Liver (tissue), 9 donors: ENCODE results near the gene LRRC37A3. TPM values are rescaled to one million over a fixed set of nuclear protein-coding genes. Genes with fewer than 3 reads are reported as not detected.
"Not testable (repeated sequence)": the region's sequence is repeated elsewhere in the genome, so short reads cannot be mapped to it uniquely, and the experiment has no call there.

Experiments
- DNase-seq: peaks from one replicate; pipeline ENCODE4 v3.0.0-alpha.2; 2017; ENCODE audit warnings: low spot score
- H3K27ac ChIP-seq, 2 donors: one replicate each; pipeline ENCODE4 v1.7.0; 2013; ENCODE audit warnings: inconsistent platforms in 2 of 2, low read length in 2 of 2, control low read depth in 1 of 2, low read depth in 1 of 2, mild to moderate bottlenecking in 1 of 2
- H3K27me3 ChIP-seq, 4 donors: one replicate each; pipeline versions ENCODE4 v1.6.1 to v1.7.0; 2013; ENCODE audit warnings: low read length in 3 of 4, inconsistent platforms in 1 of 4, mild to moderate bottlenecking in 1 of 4, moderate library complexity in 1 of 4; ENCODE audit not compliant: control insufficient read depth in 4 of 4, insufficient read depth in 4 of 4
- H3K36me3 ChIP-seq, 4 donors: one replicate each; pipeline versions ENCODE4 v1.6.1 to v1.7.0; 2013; ENCODE audit warnings: low read length in 3 of 4, mild to moderate bottlenecking in 3 of 4, low read depth in 1 of 4, moderate library complexity in 1 of 4; ENCODE audit not compliant: control insufficient read depth in 4 of 4, insufficient read depth in 3 of 4
- H3K4me1 ChIP-seq, 4 donors: one replicate each; pipeline versions ENCODE4 v1.6.1 to v1.7.0; 2013; ENCODE audit warnings: low read length in 3 of 4, mild to moderate bottlenecking in 3 of 4, moderate library complexity in 1 of 4; ENCODE audit not compliant: control insufficient read depth in 4 of 4, insufficient read depth in 4 of 4
- H3K4me3 ChIP-seq, 3 donors: one replicate each; pipeline versions ENCODE4 v1.6.1 to v1.7.0; 2013; ENCODE audit warnings: low read length in 3 of 3, control low read depth in 1 of 3, low read depth in 1 of 3, mild to moderate bottlenecking in 1 of 3
- H3K9ac ChIP-seq, 2 donors: one replicate each; pipeline ENCODE4 v1.7.0; 2013; ENCODE audit warnings: low read length in 2 of 2, mild to moderate bottlenecking in 2 of 2, moderate library complexity in 2 of 2, control low read depth in 1 of 2, low read depth in 1 of 2
- H3K9me3 ChIP-seq, 4 donors: one replicate each; pipeline versions ENCODE4 v1.6.1 to v1.7.0; 2013; ENCODE audit warnings: low read length in 3 of 4; ENCODE audit not compliant: control insufficient read depth in 4 of 4
- FOXA2 ChIP-seq: IDR thresholded peaks from 2 replicates; pipeline ENCODE4 v1.6.1; 2016; ENCODE audit warnings: antibody characterized with exemption
- HNF4A ChIP-seq, 2 donors: conservative IDR thresholded peaks; 2 replicates each; pipeline ENCODE4 v1.6.1; 2016; ENCODE audit warnings: antibody characterized with exemption in 2 of 2, mild to moderate bottlenecking in 2 of 2
- RAD21 ChIP-seq, 2 donors: IDR thresholded peaks; 2 replicates each; pipeline ENCODE4 v1.6.1; 2016; ENCODE audit warnings: antibody characterized with exemption in 2 of 2, mild to moderate bottlenecking in 2 of 2
- RXRA ChIP-seq, 2 donors: IDR thresholded peaks; 2 replicates each; pipeline ENCODE4 v1.6.1; 2017 to 2018; ENCODE audit warnings: antibody characterized with exemption in 2 of 2, mild to moderate bottlenecking in 1 of 2
- WGBS: extraction: QIAGEN DNeasy Blood & Tissue Kit; methylation state at CpG from one replicate; pipeline ENCODE4 v1.1.7; 2013; 5-methylcytosine and 5-hydroxymethylcytosine counted together
- polyA plus RNA-seq, 2 donors: library from polyadenylated mRNA; stranded (reverse) in 1 of 2; unstranded in 1 of 2; fragments of 200-250 nt in 1 of 2; fragments of >200 nt in 1 of 2; fragmentation: Nextera tagmentation in 1 of 2; extraction: Ambion mirVana in 1 of 2; gene quantifications; one replicate each; pipeline versions ENCODE4 v1.2.1 to v1.2.3, GENCODE V29; 2013 to 2015
- total RNA-seq, 2 donors: library from RNA; depleted of rRNA; stranded (reverse); fragments of >200 nt; gene quantifications; one replicate each; pipeline ENCODE4 v1.2.3, GENCODE V29; 2014
- TF ChIP-seq, protein P1 (sequence below): IDR thresholded peaks from 2 replicates; pipeline ENCODE4 v1.6.1; 2016; ENCODE audit warnings: antibody characterized with exemption
- TF ChIP-seq, protein P2 (sequence below): IDR thresholded peaks from 2 replicates; pipeline ENCODE4 v1.6.1; 2016; ENCODE audit warnings: antibody characterized with exemption, mild to moderate bottlenecking
- donor health status: healthy.
- donor health status: healthy.
- donor health status: healthy.
- donor health status: healthy.
- donor health status: healthy.

The LRRC37A3 gene
- total and polyA plus RNA-seq, 4 donors: 0.46 to 4.5 (median 3.0) TPM

DNA sequence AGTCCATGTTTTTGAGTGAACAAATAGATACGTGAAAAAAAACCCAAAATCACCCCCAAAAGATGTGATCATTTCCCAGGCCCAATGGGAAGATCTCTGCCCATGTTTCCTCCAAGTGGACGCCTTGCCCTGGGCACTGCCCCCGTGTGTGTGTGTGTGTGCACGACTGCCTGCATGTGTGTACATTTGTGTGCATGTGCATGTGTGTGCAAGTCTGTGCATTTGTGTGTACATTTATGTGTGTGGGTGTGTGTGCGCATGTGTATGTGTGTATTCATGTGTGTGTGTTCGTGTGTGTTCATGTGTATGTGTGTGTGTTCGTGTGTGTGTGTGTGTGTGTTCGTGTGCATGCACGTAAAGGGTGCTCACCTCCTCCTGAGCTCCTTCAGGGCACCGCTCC is 16.8 kb upstream of the LRRC37A3 start:
- TF ChIP-seq FOXA2 (no peak), RXRA (IDR thresholded peaks at IDR 0.05) (no peak), HNF4A (conservative IDR thresholded peaks at IDR 0.05) (no peak), RAD21 (IDR thresholded peaks at IDR 0.05) (no peak)
- TF ChIP-seq, protein P1, sequence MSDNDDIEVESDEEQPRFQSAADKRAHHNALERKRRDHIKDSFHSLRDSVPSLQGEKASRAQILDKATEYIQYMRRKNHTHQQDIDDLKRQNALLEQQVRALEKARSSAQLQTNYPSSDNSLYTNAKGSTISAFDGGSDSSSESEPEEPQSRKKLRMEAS: no peak
- TF ChIP-seq, protein P2, sequence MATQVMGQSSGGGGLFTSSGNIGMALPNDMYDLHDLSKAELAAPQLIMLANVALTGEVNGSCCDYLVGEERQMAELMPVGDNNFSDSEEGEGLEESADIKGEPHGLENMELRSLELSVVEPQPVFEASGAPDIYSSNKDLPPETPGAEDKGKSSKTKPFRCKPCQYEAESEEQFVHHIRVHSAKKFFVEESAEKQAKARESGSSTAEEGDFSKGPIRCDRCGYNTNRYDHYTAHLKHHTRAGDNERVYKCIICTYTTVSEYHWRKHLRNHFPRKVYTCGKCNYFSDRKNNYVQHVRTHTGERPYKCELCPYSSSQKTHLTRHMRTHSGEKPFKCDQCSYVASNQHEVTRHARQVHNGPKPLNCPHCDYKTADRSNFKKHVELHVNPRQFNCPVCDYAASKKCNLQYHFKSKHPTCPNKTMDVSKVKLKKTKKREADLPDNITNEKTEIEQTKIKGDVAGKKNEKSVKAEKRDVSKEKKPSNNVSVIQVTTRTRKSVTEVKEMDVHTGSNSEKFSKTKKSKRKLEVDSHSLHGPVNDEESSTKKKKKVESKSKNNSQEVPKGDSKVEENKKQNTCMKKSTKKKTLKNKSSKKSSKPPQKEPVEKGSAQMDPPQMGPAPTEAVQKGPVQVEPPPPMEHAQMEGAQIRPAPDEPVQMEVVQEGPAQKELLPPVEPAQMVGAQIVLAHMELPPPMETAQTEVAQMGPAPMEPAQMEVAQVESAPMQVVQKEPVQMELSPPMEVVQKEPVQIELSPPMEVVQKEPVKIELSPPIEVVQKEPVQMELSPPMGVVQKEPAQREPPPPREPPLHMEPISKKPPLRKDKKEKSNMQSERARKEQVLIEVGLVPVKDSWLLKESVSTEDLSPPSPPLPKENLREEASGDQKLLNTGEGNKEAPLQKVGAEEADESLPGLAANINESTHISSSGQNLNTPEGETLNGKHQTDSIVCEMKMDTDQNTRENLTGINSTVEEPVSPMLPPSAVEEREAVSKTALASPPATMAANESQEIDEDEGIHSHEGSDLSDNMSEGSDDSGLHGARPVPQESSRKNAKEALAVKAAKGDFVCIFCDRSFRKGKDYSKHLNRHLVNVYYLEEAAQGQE: no peak
- Histone ChIP-seq H3K36me3 (no peaks in the 10 kb centered on the region), H3K27ac (no peak overlapping the region), H3K27me3 (no peaks in the 10 kb centered on the region), H3K9me3 (no peaks in the 10 kb centered on the region), H3K4me3 (no peak overlapping the region), H3K4me1 (no peaks in the 10 kb centered on the region), H3K9ac (no peak overlapping the region)
- WGBS: 94% methylated on average over 10 of the region's 10 CpGs
- no peak for DNase-seq

DNA sequence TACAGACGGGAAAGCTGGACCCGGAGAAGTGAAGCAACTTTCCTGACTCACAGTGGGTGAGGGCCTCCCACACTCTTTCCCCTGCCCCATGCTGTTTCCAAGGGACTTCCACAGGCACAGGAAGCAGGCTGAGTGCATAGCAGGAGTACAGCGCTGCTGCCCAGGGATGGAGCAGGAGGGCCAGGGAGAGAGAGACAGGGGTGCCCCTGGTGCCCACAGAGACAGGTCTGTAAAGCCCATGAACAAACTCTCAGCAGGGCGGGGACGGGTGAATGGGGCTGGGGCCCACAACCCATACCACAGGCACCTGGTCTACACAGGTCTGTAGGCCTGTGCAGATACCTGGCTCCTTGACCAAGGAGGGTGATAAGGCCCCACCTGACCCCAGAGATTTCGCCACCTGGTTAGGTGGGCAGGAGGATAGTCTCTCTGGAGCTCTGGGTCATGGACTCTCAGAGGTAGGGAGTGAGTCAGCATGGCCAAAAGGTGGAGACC is 15.1 kb upstream of the LRRC37A3 start:
- not testable (repeated sequence) for H3K9ac ChIP-seq, H3K36me3 ChIP-seq, H3K4me3 ChIP-seq, H3K9me3 ChIP-seq, H3K27me3 ChIP-seq, H3K27ac ChIP-seq, H3K4me1 ChIP-seq, DNase-seq
- 96% methylated on average over 6 of the region's 6 CpGs for WGBS

DNA sequence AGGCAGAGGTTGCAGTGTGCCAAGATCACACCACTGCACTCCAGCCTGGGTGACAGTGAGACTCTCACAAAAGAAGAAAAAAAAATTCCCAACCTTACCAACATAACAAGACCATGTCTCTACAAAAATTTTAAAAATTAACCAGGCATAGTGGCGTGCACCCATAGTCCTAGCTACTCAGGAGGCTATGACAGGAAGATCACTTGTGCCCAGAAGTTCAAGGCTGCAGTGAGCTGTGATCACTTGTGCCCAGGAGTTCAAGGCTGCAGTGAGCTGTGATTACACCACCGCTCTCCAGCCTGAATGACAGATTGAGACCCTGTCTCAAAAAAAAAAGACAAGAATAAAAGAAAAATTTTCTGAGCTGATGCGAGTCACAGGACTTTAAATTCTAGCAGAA is 13.6 kb upstream of the LRRC37A3 start:
- H3K4me1 ChIP-seq, H3K27me3 ChIP-seq, H3K4me3 ChIP-seq, DNase-seq, H3K9ac ChIP-seq, H3K9me3 ChIP-seq, H3K27ac ChIP-seq, H3K36me3 ChIP-seq: not testable (repeated sequence)
- TF ChIP-seq RXRA (IDR thresholded peaks at IDR 0.05): peak; percentile 25 to 39
- TF ChIP-seq HNF4A (conservative IDR thresholded peaks at IDR 0.05): peak; percentile 44 to 47
- 60% methylated on average over 3 of the region's 3 CpGs for WGBS

DNA sequence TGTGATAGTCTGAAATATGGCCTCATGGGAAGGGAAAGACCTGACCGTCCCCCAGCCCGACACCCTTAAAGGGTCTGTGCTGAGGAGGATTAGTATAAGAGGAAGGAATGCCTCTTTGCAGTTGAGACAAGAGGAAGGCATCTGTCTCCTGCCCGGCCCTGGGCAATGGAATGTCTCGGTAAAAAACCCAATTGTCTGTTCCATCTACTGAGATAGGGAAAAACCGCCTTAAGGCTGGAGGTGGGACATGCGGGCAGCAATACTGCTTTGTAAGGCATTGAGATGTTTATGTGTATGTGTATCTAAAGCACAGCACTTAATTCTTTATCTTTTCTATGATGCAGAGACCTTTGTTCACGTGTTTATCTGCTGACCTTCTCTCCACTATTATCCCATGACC is 11.1 kb upstream of the LRRC37A3 start:
- 88% methylated on average over 7 of the region's 7 CpGs for WGBS
- not testable (repeated sequence) for DNase-seq, H3K27me3 ChIP-seq, H3K27ac ChIP-seq, H3K36me3 ChIP-seq, H3K9me3 ChIP-seq, H3K4me1 ChIP-seq, H3K9ac ChIP-seq, H3K4me3 ChIP-seq

DNA sequence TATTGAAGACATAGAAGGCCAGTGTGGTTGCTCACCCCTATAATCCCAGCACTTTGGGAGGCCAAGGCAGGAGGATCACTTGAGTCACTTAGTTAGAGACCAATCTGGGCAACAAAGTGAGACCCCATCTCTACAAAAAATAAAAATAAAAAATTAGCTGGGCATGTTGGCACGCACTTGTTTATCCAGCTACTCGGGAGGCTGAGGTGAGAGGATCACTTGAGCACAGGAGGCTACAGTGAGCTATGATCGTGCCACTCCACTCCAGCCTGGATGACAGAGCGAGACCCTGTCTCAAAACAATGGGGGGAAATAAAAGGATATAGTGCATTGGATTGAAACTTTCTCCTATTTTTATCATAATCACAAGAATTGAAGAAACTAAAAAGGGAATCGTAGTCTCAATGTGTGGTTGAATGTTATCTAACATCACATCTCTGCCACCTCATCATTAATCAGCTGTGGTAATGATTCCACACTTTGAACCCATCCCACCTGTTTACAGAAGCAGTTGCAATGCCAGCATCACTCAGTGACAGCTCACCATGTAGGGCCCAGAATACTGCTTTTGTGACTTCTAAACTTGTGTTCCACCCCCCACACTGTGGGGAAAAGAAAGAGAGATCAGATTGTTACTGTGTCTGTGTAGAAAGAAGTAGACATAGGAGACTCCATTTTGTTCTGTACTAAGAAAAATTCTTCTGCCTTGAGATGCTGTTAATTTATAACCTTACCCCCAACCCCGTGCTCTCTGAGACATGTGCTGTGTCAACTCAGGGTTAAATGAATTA is 10.3 kb upstream of the LRRC37A3 start:
- not testable (repeated sequence) for H3K36me3 ChIP-seq, H3K27me3 ChIP-seq, H3K4me3 ChIP-seq, H3K27ac ChIP-seq, DNase-seq, H3K9ac ChIP-seq, H3K4me1 ChIP-seq, H3K9me3 ChIP-seq
- WGBS: 92% methylated on average over 6 of the region's 6 CpGs

DNA sequence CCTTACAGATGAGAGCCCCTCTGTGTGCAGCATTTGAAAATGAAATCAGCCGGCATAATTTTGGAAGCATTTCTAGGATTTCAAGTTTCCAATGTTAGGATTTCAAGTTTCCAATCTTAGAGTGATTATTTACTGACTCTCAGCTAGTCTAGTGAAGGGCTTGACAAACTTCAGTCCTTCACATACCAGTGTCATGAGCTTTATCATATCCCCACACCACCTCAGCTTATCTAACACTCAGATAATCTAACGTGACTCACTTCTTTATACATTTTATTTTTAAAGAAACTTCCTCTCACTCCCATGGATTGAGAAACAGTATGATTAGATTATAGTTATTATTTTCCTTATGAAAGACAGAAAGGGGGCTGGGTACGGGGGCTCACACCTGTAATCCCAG is 9.4 kb upstream of the LRRC37A3 start:
- not testable (repeated sequence) for H3K9ac ChIP-seq, H3K9me3 ChIP-seq, H3K36me3 ChIP-seq, H3K27me3 ChIP-seq, DNase-seq, H3K27ac ChIP-seq, H3K4me3 ChIP-seq, H3K4me1 ChIP-seq
- 83% methylated on average over 3 of the region's 3 CpGs for WGBS
